GM23338 (cell line): ENCODE data around the gene TGFBR3. TPM values are rescaled to one million over a fixed set of nuclear protein-coding genes. Genes with fewer than 3 reads are reported as not detected.

Experiments used
- ATAC-seq: fragments of 200-7000 bp; cut with Tn5 transposase; 3 replicates; pipeline ENCODE4 v1.9.1; 2020
- DNase-seq: peaks from one replicate; pipeline ENCODE4 v3.0.0-alpha.2; 2015; ENCODE audit warnings: low spot score
- H2AFZ ChIP-seq: fragments of 200-600 bp; sonication (generic); 2 replicates; pipeline ENCODE4 v1.8.0; 2016; ENCODE audit warnings: antibody characterized with exemption, mild to moderate bottlenecking, moderate library complexity
- H3F3A ChIP-seq: fragments of 200-600 bp; sonication (generic); replicated peaks from 2 replicates; pipeline ENCODE4 v1.8.0; 2017; ENCODE audit warnings: antibody characterized with exemption, mixed run types, low read depth
- H3K27ac ChIP-seq: fragments of 200-600 bp; sonication (generic); 2 replicates; pipeline ENCODE4 v1.6.1; 2016; ENCODE audit warnings: low read depth
- H3K27me3 ChIP-seq: fragments of 200-600 bp; sonication (generic); 2 replicates; pipeline ENCODE4 v1.8.0; 2016; ENCODE audit warnings: mild to moderate bottlenecking, mixed run types, moderate library complexity; ENCODE audit not compliant: insufficient read depth
- H3K36me3 ChIP-seq: fragments of 200-600 bp; sonication (generic); 2 replicates; pipeline ENCODE4 v1.8.0; 2016; ENCODE audit warnings: mild to moderate bottlenecking; ENCODE audit not compliant: insufficient read depth
- H3K4me1 ChIP-seq: fragments of 200-600 bp; sonication (generic); 2 replicates; pipeline ENCODE4 v1.8.0; 2016; ENCODE audit warnings: mild to moderate bottlenecking, moderate library complexity; ENCODE audit not compliant: insufficient read depth
- H3K4me2 ChIP-seq: fragments of 200-600 bp; sonication (generic); 2 replicates; pipeline ENCODE4 v1.7.1; 2017; ENCODE audit warnings: mixed run types
- H3K4me3 ChIP-seq: fragments of 200-600 bp; sonication (generic); 2 replicates; pipeline ENCODE4 v1.6.1; 2016; ENCODE audit warnings: mixed run types
- H3K79me2 ChIP-seq: fragments of 200-600 bp; sonication (generic); replicated peaks from 2 replicates; pipeline ENCODE4 v1.8.0; 2017; ENCODE audit warnings: mild to moderate bottlenecking; ENCODE audit not compliant: insufficient read depth
- H3K9me2 ChIP-seq: fragments of 200-600 bp; sonication (generic); 2 replicates; pipeline ENCODE4 v1.8.0; 2017; ENCODE audit not compliant: insufficient read depth
- H4K20me1 ChIP-seq: fragments of 200-600 bp; sonication (generic); replicated peaks from 2 replicates; pipeline ENCODE4 v1.8.0; 2017; ENCODE audit warnings: mild to moderate bottlenecking; ENCODE audit not compliant: insufficient read depth
- H3K27ac Mint-ChIP-seq: 2 replicates; pipeline ENCODE4 v1.8.0; 2020; ENCODE audit warnings: inconsistent platforms, mild to moderate bottlenecking, moderate library complexity, mixed read lengths
- H3K27me3 Mint-ChIP-seq: 3 replicates; pipeline ENCODE4 v1.8.0; 2022; ENCODE audit warnings: low read depth, mild to moderate bottlenecking, moderate library complexity, mixed read lengths, inconsistent platforms; ENCODE audit not compliant: insufficient read depth, poor library complexity
- H3K36me3 Mint-ChIP-seq: 3 replicates; pipeline ENCODE4 v1.8.0; 2021; ENCODE audit warnings: low read depth, mild to moderate bottlenecking, inconsistent platforms, moderate library complexity, mixed read lengths
- H3K4me1 Mint-ChIP-seq: 3 replicates; pipeline ENCODE4 v1.8.0; 2020; ENCODE audit warnings: mild to moderate bottlenecking, inconsistent platforms, mixed read lengths
- H3K4me3 Mint-ChIP-seq: 3 replicates; pipeline ENCODE4 v1.8.0; 2021; ENCODE audit warnings: moderate library complexity, mild to moderate bottlenecking, inconsistent platforms, mixed read lengths
- H3K9me3 Mint-ChIP-seq: 3 replicates; pipeline ENCODE4 v1.8.0; 2020; ENCODE audit warnings: moderate library complexity, mild to moderate bottlenecking, inconsistent platforms, mixed read lengths
- CREB1 ChIP-seq: fragments of 250-450 bp; sonication (Bioruptor Pico); IDR thresholded peaks from 2 replicates; pipeline ENCODE4 v1.5.0; 2020; ENCODE audit warnings: low read depth, mild to moderate bottlenecking, moderate library complexity
- ETS1 ChIP-seq: IDR thresholded peaks from 2 replicates; pipeline ENCODE4 v1.6.1; 2016; ENCODE audit warnings: antibody characterized with exemption
- EZH2 ChIP-seq: fragments of 200-600 bp; sonication (generic); IDR thresholded peaks from one replicate; pipeline ENCODE4 v1.8.0; 2017; ENCODE audit warnings: antibody characterized with exemption, mild to moderate bottlenecking, low read depth; ENCODE audit not compliant: unreplicated experiment
- JUNB ChIP-seq: IDR thresholded peaks from one replicate; pipeline ENCODE4 v1.6.1; 2016; ENCODE audit warnings: antibody characterized with exemption; ENCODE audit not compliant: unreplicated experiment
- POLR2AphosphoS5 ChIP-seq: IDR thresholded peaks from 2 replicates; pipeline ENCODE4 v1.6.1; 2016; ENCODE audit warnings: antibody characterized with exemption, low read depth
- REST ChIP-seq: IDR thresholded peaks from one replicate; pipeline ENCODE4 v1.6.1; 2018; ENCODE audit warnings: antibody characterized with exemption; ENCODE audit not compliant: unreplicated experiment
- ZNF114 ChIP-seq: fragments of 250-450 bp; sonication (Bioruptor Pico); IDR thresholded peaks from 2 replicates; pipeline ENCODE4 v1.5.0; 2020; ENCODE audit warnings: mild to moderate bottlenecking, moderate library complexity
- ZNF331 ChIP-seq: fragments of 250-450 bp; sonication (Bioruptor Pico); IDR thresholded peaks from 2 replicates; pipeline ENCODE4 v1.5.0; 2020; ENCODE audit warnings: low read depth, mild to moderate bottlenecking, moderate library complexity
- ZNF462 ChIP-seq: fragments of 250-450 bp; sonication (Bioruptor Pico); IDR thresholded peaks from 2 replicates; pipeline ENCODE4 v1.5.0; 2020; ENCODE audit warnings: mild to moderate bottlenecking, moderate library complexity
- polyA plus RNA-seq: library from polyadenylated mRNA; unstranded; fragments of >200 nt; fragmentation: Nextera tagmentation; extraction: Ambion mirVana; gene quantifications from 2 replicates; pipeline ENCODE4 v1.2.1, GENCODE V29; 2016
- total RNA-seq: library from RNA; depleted of rRNA; stranded (reverse); fragments of >200 nt; shearing (Covaris generic); gene quantifications from 2 replicates; pipeline ENCODE4 v1.2.3, GENCODE V29; 2014

TGFBR3 gene
- total and polyA plus RNA-seq, 2 experiments from 2014 or later, result 1.7 to 2.9 TPM

GRCh38 chr1:91696321-91696720 is 189.6 kb downstream of the TGFBR3 start (continued):
- TF ChIP-seq REST (no peak), POLR2AphosphoS5 (no peak), JUNB (no peak), ZNF331 (CRISPR knock-in tag) (no peak), ETS1 (no peak)

- no peak for DNase-seq
- no peaks in the 10 kb centered on the region for H3K27me3 ChIP-seq
- H3K9me3 Mint-ChIP-seq, result no peaks in the 10 kb centered on the region
- H3K4me1 Mint-ChIP-seq, result peaks cover 17% of the 10 kb centered on the region
- no peaks in the 10 kb centered on the region for H3K36me3 ChIP-seq
- H3K27ac Mint-ChIP-seq, result no peak overlapping the region
- no peak overlapping the region for H3K4me3 ChIP-seq
- H3K79me2 ChIP-seq, result no peaks in the 10 kb centered on the region
- no peak for ATAC-seq
- H3K4me1 ChIP-seq, result peaks cover 4% of the 10 kb centered on the region
- H4K20me1 ChIP-seq, result no peaks in the 10 kb centered on the region
- H2AFZ ChIP-seq, result no peak overlapping the region
- no peak overlapping the region for H3K27ac ChIP-seq
- no peaks in the 10 kb centered on the region for H3K27me3 Mint-ChIP-seq
- no peaks in the 10 kb centered on the region for H3K36me3 Mint-ChIP-seq
- H3F3A ChIP-seq, result no peaks in the 10 kb centered on the region
- no peaks in the 10 kb centered on the region for H3K9me2 ChIP-seq
- no peak overlapping the region for H3K4me2 ChIP-seq
- no peak overlapping the region for H3K4me3 Mint-ChIP-seq
- no peak for TF ChIP-seq ZNF331 (CRISPR knock-in tag)
- no peak for TF ChIP-seq ZNF462 (CRISPR knock-in tag)
- TF ChIP-seq CREB1 (CRISPR knock-in tag), result no peak
- no peak for TF ChIP-seq REST
- TF ChIP-seq ZNF114 (CRISPR knock-in tag), result no peak
- TF ChIP-seq JUNB, result no peak
- TF ChIP-seq EZH2, result no peak
- no peak for TF ChIP-seq POLR2AphosphoS5
- TF ChIP-seq ETS1, result no peak
Observed at GRCh38 chr1:91693557-91693956, 192.4 kb downstream of the TGFBR3 start.
